Urothelium cell line (cell line): ENCODE results near the gene IGFL4.

Source experiments
- DNase-seq: peaks from one replicate; pipeline ENCODE4 v3.0.0; 2011; ENCODE audit warnings: low spot score, mixed read lengths
- FAIRE-seq: peaks from 2 replicates; lab custom pipeline; 2011; peaks lifted over from hg19 to GRCh38; lab: Jason Lieb, UNC

IGFL4 gene

DNA sequence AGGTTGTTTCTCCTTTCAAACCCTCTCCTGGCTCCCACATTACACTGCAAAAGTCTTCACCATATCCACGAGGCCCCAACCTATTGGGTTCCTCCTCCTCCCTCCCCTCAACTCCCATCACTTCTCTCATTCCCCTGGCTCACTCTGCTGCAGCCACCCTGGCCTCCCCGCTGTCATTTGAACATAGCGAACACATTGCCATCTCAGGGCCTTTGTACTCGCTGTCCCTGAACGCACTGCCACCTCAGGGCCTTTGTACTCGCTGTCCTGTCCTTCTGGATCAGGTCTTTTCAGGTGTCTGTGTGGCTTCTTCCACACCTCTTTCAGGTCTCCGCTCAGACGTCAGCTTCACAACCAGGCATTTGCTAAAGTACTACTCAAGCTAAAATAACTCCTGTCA lies 43.9 kb downstream of the IGFL4 start:
- FAIRE-seq, result no peak
- DNase-seq, result no peak

DNA sequence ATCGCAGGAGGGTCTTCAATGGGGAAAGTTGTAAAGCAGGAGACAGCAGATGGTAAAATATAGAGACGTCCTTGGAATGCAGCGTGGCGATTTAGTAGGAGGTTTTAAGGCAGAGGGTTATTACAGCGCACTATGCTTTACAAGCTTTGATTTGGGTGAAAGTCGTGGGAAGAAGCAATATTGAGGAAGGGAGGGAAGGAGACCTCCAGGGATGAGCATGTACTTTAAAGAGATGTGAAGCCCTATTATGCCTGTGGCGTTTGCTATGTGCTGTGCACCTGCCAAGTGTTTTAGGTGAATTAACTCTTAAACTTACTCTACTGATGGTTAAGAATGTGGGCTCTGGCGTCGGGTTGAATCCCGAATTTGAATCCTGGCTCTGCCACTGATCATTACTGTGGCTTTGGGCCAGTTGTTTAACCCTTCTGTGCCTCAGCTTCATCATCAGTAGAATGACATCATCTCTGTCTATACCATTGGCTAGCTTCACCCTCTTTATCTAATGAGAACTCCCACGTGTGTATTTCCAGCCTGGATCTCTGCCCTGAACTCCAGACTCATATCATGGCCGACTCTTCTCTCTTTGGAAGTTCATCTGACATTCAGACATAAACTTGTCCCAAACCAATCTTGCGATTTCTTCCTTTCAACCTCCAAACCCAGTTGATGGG lies 45.0 kb downstream of the IGFL4 start:
- no peak for FAIRE-seq
- no peak for DNase-seq

DNA sequence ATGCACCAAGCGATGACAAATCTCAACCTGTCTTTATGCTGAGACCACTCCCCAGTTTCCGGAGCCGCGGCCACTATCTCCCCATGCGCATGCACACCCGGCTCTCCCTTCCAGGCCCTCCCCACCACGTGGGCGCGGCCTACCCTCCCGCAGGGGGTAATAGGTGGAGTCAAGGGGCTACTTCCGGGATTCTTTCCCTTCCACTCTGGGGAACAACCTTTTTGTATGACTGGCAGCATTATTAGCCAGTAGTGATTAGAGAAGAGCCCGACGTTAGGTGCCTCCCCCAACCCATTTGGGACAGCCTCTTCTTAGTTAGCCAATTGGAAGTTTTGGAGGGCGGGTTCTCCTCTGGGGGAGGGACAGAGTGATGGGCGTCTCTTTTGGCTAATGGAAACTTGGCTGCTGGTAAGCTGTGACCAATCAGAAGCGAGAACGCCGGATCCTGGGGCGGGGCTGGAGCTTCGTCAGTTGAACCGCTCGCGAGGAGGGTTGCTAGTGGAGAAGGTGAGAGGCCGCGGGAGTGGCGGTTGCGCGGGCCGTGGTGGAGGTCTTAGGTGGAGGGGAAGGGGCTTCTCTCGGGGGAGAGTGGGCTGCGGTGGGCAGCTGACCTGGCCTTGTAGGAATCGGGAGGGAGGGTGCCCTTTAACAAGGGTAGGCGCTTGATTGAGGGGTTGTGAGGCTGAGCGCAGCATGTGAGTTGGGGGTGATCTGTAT lies 45.6 kb downstream of the IGFL4 start, which contains the start of gene CCDC61:
TSS of gene CCDC61 (plus strand) at position 470 of the 717 bp plus-strand sequence. CDS start 7,552 bp downstream, outside the sequence.
- DNase-seq, result peak; percentile 99

DNA sequence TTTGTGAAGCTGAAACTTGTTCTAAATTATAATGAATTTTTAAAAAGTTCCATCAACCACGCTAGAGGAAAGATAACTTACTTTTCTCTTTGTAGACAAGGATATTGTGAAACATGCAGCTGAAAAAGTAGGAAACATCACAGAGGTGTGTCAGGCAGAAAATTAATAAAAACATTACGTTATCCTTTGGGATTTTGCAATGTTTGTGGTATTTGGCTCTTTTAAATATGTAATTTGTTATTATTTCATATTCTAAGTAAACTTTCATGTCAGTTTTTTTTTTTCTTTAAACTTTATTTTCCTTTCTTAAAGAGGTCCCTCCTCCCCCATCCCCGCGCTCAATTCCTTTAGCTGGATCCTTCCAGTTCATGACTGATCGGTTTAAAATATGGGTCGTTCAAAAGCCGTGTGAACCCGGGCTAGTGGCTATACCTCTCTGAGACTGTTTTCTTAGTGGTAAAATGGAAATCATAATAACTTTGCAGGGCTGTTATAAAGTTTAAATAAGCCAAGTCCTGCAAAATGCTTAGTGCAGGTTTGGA lies 46.3 kb downstream of the IGFL4 start:
- no peak for FAIRE-seq
- DNase-seq, result no peak

More for the DNA sequence above, 45.6 kb downstream of the IGFL4 start, which contains the start of gene CCDC61:
- peak; percentile 30 for FAIRE-seq

DNA sequence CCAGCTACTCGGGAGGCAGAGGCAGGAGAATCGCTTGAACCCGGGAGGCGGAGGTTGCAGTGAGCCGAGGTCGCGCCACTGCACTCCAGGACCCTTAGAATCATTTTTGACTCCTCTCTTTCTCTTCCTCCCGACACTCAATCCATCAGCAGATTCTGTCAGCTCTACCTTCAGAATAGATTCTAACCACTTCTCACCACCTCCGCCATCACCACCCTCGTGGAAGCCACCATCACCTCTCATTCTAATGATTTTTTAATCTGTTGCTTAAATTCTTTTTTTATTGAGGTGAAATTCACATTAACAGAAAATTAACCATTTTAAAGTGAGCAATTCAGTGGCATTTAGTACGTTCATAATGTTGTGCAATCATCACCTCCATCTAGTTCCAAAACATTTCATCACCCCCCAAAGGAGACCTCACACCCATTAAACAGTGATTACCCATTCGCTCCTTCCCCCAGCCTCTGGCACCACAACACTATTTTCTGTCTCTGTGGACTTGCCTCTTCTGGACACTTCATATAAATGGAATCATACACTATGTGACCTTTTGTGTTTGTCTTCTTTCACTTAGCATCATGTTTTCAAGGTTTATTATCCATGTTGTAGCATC lies 50.6 kb downstream of the IGFL4 start:
- FAIRE-seq (no peak), DNase-seq (no peak)
